Lower leg skin (tissue), 4 donors: Measurements from ENCODE around the gene RABGGTA. TPM values are rescaled to one million over a fixed set of nuclear protein-coding genes. Genes with fewer than 3 reads are reported as not detected.

ENCODE experiments used
- DNase-seq, 2 donors: peaks; one replicate each; pipeline ENCODE4 v3.0.0-alpha.2; 2019; ENCODE audit warnings: low spot score in 2 of 2
- H3K4me3 ChIP-seq: fragments of 200-600 bp; sonication (generic); 2 replicates; pipeline ENCODE4 v1.5.1; 2017; ENCODE audit warnings: mild to moderate bottlenecking, low read depth; ENCODE audit not compliant: poor library complexity, severe bottlenecking
- POLR2A ChIP-seq, 2 donors: fragments of 450-650 bp; IDR thresholded peaks; one replicate each; pipeline ENCODE4 v1.6.1; 2016 to 2017; ENCODE audit warnings: antibody characterized with exemption in 2 of 2, mild to moderate bottlenecking in 1 of 2, moderate library complexity in 1 of 2
- WGBS, 2 donors: methylation state at CpG; one replicate each; pipeline ENCODE4 v1.1.5; 2018; 5-methylcytosine and 5-hydroxymethylcytosine counted together
- intact Hi-C: fragments of 100-400 bp; cut with DNase I; formaldehyde crosslinking; loops from one replicate; pipeline ENCODE4 v1.15.0; 2023; ENCODE audit warnings: low total_unique reads
- total RNA-seq, 4 donors: library from RNA; depleted of rRNA; stranded (reverse); fragments of >200 nt; gene quantifications; one replicate each; pipeline ENCODE4 v1.1.0, GENCODE V29; 2016
- TF ChIP-seq, protein P1 (sequence below), 3 donors: fragments of 450-650 bp; IDR thresholded peaks; one replicate each; pipeline ENCODE4 v1.5.1; 2016; ENCODE audit warnings: antibody characterized with exemption in 3 of 3, mild to moderate bottlenecking in 3 of 3, moderate library complexity in 2 of 3

RABGGTA gene
- total RNA-seq, 4 donors from 2014 or later: 35.5 to 69.4 (median 44.7) TPM

DNA sequence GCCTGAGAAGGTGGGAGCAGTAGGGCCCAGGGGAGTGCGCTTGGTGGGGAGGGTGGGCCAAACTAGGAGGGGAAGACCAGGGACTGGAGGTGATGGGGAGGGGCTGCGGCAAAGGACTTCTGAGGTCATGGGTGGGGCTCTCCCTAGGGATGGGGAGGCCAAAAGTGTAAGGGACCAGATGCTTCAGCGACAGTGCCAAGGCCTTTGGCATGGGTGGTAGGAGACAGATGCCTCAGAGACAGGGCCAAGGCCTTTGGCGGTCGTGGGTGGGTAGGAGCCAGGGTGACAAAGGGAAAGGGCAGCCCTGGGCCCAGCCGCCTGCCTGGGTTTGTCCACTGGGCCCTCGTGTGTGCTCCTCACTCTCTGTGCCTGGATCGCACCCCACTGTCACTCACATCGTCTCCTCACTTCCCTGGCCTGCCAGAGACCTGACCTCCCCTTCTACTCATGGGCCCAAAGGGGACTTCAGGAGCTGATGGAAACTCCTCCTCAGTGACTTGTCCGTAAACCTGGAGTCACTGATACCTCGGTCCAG lies 13.2 kb upstream of the RABGGTA start:
- 58 to 65% methylated on average over 11 of the region's 11 CpGs for WGBS, 2 donors
- DNase-seq: no peak
- no peak for TF ChIP-seq POLR2A (IDR thresholded peaks at IDR 0.05)
- TF ChIP-seq, protein P1, sequence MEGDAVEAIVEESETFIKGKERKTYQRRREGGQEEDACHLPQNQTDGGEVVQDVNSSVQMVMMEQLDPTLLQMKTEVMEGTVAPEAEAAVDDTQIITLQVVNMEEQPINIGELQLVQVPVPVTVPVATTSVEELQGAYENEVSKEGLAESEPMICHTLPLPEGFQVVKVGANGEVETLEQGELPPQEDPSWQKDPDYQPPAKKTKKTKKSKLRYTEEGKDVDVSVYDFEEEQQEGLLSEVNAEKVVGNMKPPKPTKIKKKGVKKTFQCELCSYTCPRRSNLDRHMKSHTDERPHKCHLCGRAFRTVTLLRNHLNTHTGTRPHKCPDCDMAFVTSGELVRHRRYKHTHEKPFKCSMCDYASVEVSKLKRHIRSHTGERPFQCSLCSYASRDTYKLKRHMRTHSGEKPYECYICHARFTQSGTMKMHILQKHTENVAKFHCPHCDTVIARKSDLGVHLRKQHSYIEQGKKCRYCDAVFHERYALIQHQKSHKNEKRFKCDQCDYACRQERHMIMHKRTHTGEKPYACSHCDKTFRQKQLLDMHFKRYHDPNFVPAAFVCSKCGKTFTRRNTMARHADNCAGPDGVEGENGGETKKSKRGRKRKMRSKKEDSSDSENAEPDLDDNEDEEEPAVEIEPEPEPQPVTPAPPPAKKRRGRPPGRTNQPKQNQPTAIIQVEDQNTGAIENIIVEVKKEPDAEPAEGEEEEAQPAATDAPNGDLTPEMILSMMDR (IDR thresholded peaks at IDR 0.05): no peak
- H3K4me3 ChIP-seq: no peak overlapping the region
- intact Hi-C loops: no loop called here

DNA sequence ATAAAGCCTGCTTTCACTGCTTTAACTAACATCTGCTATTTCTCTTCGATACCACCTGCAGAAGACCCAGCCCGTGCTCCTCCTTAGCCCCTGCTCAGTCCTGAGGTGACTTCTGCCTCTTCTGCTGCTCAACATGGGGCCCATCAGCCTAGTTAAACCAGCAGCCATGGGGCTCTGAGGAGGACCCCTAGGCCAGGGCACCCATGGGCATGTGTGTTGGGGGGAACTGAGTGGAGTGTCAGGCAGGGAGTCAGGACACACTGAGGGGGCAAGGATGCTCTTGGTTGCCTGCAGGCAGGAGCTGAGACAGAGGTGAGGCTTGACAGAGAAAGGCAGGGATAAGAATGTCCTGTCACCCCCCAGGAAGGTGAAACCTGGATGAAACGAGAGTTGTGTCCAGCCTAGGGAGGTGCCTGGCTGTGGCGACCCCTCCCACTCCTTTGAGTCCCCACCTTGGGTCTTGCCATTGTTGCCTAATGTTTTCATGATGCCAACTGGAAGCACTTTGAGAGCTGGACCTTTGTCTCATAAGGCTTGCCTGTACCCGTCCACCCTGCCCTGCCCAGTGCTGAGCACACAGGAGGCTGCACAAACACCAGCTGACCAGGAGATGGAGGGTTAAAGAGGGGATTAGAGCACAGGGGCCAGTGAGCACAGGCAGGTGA lies 12.5 kb upstream of the RABGGTA start:
- whole genome bisulfite sequencing, 2 donors: 77 to 91% methylated on average over 5 of the region's 5 CpGs
- TF ChIP-seq, protein P1 (IDR thresholded peaks at IDR 0.05): no peak
- no peak for TF ChIP-seq POLR2A (IDR thresholded peaks at IDR 0.05)
- H3K4me3 ChIP-seq: no peak overlapping the region
- intact Hi-C loops: no loop called here
- DNase-seq: no peak

DNA sequence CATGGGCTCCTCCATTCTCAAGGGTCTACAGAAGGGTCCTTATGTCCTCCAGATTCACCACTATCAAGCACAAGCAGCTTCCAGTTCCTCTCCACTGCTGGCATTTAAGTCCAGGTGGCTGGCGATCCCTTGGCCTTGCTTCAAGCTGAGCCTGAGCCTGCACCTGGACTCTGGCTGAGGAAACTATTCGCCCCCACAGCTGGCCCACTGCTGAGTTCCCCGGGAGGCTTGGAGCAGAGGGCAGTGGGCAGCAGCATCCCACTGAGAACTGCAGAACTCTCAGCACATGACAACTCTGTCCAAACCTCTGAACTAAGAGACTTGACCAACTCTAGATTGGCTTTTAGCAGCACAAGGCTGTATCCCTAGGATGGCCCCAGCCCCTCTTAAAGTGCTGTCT lies 11.3 kb upstream of the RABGGTA start:
- no peak for DNase-seq
- WGBS, 2 donors: 83 to 100% methylated on average over 3 of the region's 3 CpGs
- intact Hi-C loops: no loop called here
- TF ChIP-seq POLR2A (IDR thresholded peaks at IDR 0.05): no peak
- TF ChIP-seq, protein P1 (IDR thresholded peaks at IDR 0.05): no peak
- no peak overlapping the region for H3K4me3 ChIP-seq

DNA sequence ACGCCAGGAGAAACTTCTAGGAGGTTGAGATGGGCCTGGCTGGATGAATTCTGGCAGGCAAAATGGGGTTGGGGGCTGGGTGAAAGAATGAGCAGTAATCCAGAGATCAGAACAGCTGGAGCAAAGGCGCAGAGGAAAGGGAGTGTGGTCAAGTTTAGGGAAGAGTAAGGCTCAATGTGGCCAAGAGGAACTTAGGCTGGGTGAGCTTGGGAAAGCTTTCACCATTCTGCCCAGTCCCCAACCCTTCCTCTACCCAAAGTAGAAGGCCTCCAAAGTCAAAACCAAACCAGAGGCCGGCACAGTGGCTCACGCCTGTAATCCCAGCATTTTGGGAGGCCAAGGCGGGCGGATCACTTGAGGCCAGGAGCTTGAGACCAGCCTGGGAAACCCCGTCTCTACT lies 10.2 kb upstream of the RABGGTA start:
- TF ChIP-seq POLR2A (IDR thresholded peaks at IDR 0.05): no peak
- TF ChIP-seq, protein P1 (IDR thresholded peaks at IDR 0.05): no peak
- 88 to 97% methylated on average over 7 of the region's 7 CpGs for WGBS, 2 donors
- H3K4me3 ChIP-seq: no peak overlapping the region
- DNase-seq: no peak
- intact Hi-C loops: no loop called here

DNA sequence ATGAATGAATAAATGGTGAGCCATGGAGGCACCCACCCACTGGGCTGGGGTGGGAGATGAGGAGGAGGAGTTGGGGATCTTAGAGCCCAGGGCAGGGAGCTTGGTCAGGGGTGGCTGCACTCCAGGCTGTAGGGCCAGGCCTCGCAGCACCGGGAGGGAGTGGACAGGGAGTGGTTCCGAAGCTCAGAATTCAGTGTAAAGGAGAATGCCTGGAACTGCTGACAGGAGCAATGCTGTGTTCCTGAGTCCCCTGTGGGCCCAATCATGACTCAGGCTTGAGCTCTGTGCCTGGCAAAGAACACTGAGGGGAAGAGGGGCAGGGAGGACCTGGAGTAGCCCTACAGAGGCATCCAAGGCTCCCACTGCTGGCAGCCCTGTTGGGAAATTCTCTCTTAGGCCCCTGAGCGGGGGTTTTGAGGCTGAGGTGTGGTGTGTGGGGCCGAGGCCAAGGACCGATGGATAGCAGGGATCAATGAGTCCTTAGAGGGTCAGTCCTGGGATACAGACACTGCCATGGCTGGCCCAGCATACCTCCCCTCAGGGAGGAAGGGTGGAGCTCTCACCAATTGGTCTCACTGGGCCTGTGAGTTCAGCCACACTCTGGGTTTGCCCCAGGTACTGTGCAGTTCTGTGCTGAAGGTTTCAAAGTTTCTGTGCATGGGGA lies 9.5 kb upstream of the RABGGTA start:
- no peak overlapping the region for H3K4me3 ChIP-seq
- no peak for DNase-seq
- 63 to 73% methylated on average over 6 of the region's 6 CpGs for WGBS, 2 donors
- intact Hi-C loops: no loop called here
- no peak for TF ChIP-seq POLR2A (IDR thresholded peaks at IDR 0.05)

DNA sequence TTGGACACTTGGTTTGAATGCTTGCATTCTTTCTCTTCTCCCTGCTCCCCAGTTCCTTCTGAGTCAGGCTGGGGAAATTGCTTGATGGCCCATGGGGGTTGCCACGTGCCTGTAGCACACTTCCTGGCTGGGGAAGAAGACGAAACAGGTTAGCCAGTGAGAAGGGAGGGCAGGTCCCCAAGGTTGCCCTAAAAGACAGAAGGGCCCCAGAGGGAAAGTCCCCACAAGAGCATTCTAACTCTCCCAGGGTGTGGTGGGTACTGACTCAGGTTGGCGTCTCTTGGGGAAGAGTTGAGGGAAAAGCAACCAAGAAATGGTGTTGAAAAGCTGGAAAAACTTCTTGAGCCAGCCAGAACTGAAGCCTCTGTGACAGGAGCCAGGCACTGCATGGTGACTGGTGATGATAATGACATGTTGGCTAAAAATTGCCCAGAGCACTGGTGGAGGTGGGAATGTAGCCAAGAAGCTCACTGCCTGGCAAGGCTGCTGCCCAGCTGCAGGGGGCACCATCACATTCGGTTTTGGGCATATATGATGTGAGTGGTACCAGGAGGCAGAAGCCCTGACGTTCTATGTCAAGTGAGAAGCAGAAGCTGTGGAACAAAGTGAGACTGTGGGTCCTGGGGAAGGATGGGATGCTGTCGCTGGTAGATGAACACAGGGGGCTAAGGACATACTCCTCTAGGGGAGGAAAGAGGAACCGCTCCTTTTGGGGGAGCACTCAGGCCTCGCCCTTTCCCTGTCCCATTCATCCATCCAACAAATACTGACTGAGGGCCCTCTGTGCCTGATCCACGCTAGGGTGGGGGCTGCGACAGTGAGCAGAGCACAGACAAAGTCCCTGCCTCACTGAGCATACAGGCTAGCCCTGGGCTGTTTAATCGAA lies 8.1 kb upstream of the RABGGTA start:
- TF ChIP-seq, protein P1 (IDR thresholded peaks at IDR 0.05): no peak
- TF ChIP-seq POLR2A (IDR thresholded peaks at IDR 0.05): no peak
- DNase-seq: no peak
- intact Hi-C loops: no loop called here

More for the DNA sequence above, 8.1 kb upstream of the RABGGTA start:
- 56 to 61% methylated on average over 11 of the region's 11 CpGs for WGBS, 2 donors
- no peak overlapping the region for H3K4me3 ChIP-seq
